ENCODE results near the gene NFKB2.

GRCh38 chr10:102424145-102424544, 28.6 kb downstream of the NFKB2 start:
- TF ChIP-seq, protein P1, sequence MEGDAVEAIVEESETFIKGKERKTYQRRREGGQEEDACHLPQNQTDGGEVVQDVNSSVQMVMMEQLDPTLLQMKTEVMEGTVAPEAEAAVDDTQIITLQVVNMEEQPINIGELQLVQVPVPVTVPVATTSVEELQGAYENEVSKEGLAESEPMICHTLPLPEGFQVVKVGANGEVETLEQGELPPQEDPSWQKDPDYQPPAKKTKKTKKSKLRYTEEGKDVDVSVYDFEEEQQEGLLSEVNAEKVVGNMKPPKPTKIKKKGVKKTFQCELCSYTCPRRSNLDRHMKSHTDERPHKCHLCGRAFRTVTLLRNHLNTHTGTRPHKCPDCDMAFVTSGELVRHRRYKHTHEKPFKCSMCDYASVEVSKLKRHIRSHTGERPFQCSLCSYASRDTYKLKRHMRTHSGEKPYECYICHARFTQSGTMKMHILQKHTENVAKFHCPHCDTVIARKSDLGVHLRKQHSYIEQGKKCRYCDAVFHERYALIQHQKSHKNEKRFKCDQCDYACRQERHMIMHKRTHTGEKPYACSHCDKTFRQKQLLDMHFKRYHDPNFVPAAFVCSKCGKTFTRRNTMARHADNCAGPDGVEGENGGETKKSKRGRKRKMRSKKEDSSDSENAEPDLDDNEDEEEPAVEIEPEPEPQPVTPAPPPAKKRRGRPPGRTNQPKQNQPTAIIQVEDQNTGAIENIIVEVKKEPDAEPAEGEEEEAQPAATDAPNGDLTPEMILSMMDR (conservative IDR thresholded peaks at IDR 0.05 in 1 of 2, IDR thresholded peaks at IDR 0.05 in 1 of 2; ENCODE audit: low read depth in 1 of 2, low read length in 2 of 2) = no peak
- TF ChIP-seq EZH2 (IDR thresholded peaks at IDR 0.05; ENCODE audit: low read length, missing control alignments) = no peak

Data from fibroblast of lung (primary cell).